ENCODE measurements around the gene XRCC1.

The XRCC1 gene

GRCh38 chr19:43534816-43535761, 40.2 kb downstream of the XRCC1 start:
- TF ChIP-seq CTCF (conservative IDR thresholded peaks at IDR 0.05; ENCODE audit: control insufficient read depth, insufficient read depth, low read depth, low read length): peak; percentile 55
- peak overlapping the region; percentile 46 for H3K4me3 ChIP-seq (ENCODE audit: control insufficient read depth, low read depth, low read length)
- DNase-seq (ENCODE audit: low read depth): peak; percentile 60

- H3K4me3 ChIP-seq (ENCODE audit: control insufficient read depth, low read depth, low read length): peak overlapping the region; percentile 46
- TF ChIP-seq CTCF (conservative IDR thresholded peaks at IDR 0.05; ENCODE audit: control insufficient read depth, insufficient read depth, low read depth, low read length): no peak
- no peak for DNase-seq (ENCODE audit: low read depth)
Observed at GRCh38 chr19:43534305-43534815, 41.0 kb downstream of the XRCC1 start.

- no peak for TF ChIP-seq CTCF (conservative IDR thresholded peaks at IDR 0.05; ENCODE audit: control insufficient read depth, insufficient read depth, low read depth, low read length)
- peak overlapping the region; percentile 66 for H3K4me3 ChIP-seq (ENCODE audit: control insufficient read depth, low read depth, low read length)
- DNase-seq (ENCODE audit: low read depth): peak; percentile 99
Observed at GRCh38 chr19:43533546-43534304, 41.6 kb downstream of the XRCC1 start.

- TF ChIP-seq CTCF (conservative IDR thresholded peaks at IDR 0.05; ENCODE audit: control insufficient read depth, insufficient read depth, low read depth, low read length): no peak
- DNase-seq (ENCODE audit: low read depth): peak; percentile 95
- peak within 1 kb of the TSS; percentile 66 for H3K4me3 ChIP-seq (ENCODE audit: control insufficient read depth, low read depth, low read length)
Observed at GRCh38 chr19:43532962-43533545, 42.3 kb downstream of the XRCC1 start, which contains the start of gene ZNF575. Gene ZNF575, plus strand, starts transcription at chr19:43533188. Its CDS starts 1,235 bp downstream, at chr19:43534423.

- no peak for DNase-seq (ENCODE audit: low read depth)
- TF ChIP-seq CTCF (conservative IDR thresholded peaks at IDR 0.05; ENCODE audit: control insufficient read depth, insufficient read depth, low read depth, low read length): no peak
- peak overlapping the region; percentile 66 for H3K4me3 ChIP-seq (ENCODE audit: control insufficient read depth, low read depth, low read length)
Observed at GRCh38 chr19:43532571-43532961, 42.8 kb downstream of the XRCC1 start.

All from fibroblast of mammary gland (primary cell).